HCT116 (cell line): ENCODE results near the gene LRRC3C. TPM values are rescaled to one million over a fixed set of nuclear protein-coding genes. Genes with fewer than 3 reads are reported as not detected.

ENCODE experiments used
- ATAC-seq: fragments of 200-7000 bp; cut with Tn5 transposase; 2 replicates; pipeline ENCODE4 v1.9.1; 2020; ENCODE audit warnings: mild to moderate bottlenecking, moderate library complexity
- BruUV-seq: library from RNA; stranded (reverse); fragments of 400-500 nt; replicated peaks from 2 replicates; lab custom pipeline; 2021; lab: Mats Ljungman, UMichigan
- CTCF ChIA-PET: fragments of 300-600 bp; sonication (Branson Sonifier 250); formaldehyde crosslinking; loops from one replicate; lab custom pipeline; 2021; ENCODE audit warnings: antibody characterized with exemption; lab: Charles Lee
- POLR2A ChIA-PET: fragments of 300-600, 350-600 bp; sonication (Branson Sonifier 250); formaldehyde crosslinking; loops from one replicate; lab custom pipeline; 2021; ENCODE audit warnings: antibody characterized with exemption; lab: Charles Lee
- RAD21 ChIA-PET, 2 experiments: fragments of 300-600 bp; sonication (Branson Sonifier 250); formaldehyde crosslinking; loops; one replicate each; lab custom pipeline; 2023; ENCODE audit warnings: low total read pairs in 2 of 2; ENCODE audit not compliant: uncharacterized antibody in 2 of 2, unreplicated experiment in 2 of 2, low non-redundant PET in 1 of 2; lab: Charles Lee
- DNase-seq: peaks from one replicate; pipeline ENCODE4 v3.0.0-alpha.2; 2010; ENCODE audit warnings: low read depth, low spot score
- H2AFZ ChIP-seq: fragments of 200-600 bp; shearing (Covaris generic), sonication (generic); 2 replicates; pipeline ENCODE4 v1.6.1; 2017; ENCODE audit warnings: low read depth, mixed run types, mixed read lengths, antibody characterized with exemption, low read length; ENCODE audit not compliant: poor library complexity, severe bottlenecking
- H3K27ac ChIP-seq: 2 replicates; pipeline ENCODE4 v1.5.1; 2012; ENCODE audit warnings: low read depth, low read length
- H3K27me3 ChIP-seq: fragments of 200-600 bp; sonication (generic); 2 replicates; pipeline ENCODE4 v1.6.1; 2016; ENCODE audit warnings: mixed run types, low read length, mixed read lengths; ENCODE audit not compliant: insufficient read depth
- H3K36me3 ChIP-seq, 2 experiments: fragments of 200-500 bp in 1 of 2; fragments of 200-600 bp in 1 of 2; sonication (Bioruptor generic) in 1 of 2; sonication (generic) in 1 of 2; 2 replicates each; pipeline versions ENCODE4 v1.5.1 to v1.6.1; 2014 to 2016; ENCODE audit warnings: low read length in 2 of 2, inconsistent platforms in 1 of 2, mixed read lengths in 1 of 2, mixed run types in 1 of 2; ENCODE audit not compliant: insufficient read depth in 2 of 2, control insufficient read depth in 1 of 2
- H3K4me1 ChIP-seq, 2 experiments: fragments of 200-600 bp in 1 of 2; sonication (generic) in 1 of 2; 2 replicates each; pipeline versions ENCODE4 v1.5.1 to v1.6.1; 2012 to 2017; ENCODE audit warnings: low read length in 2 of 2, inconsistent platforms in 1 of 2, mild to moderate bottlenecking in 1 of 2, mixed read lengths in 1 of 2, mixed run types in 1 of 2, moderate library complexity in 1 of 2; ENCODE audit not compliant: insufficient read depth in 2 of 2, control insufficient read depth in 1 of 2
- H3K4me2 ChIP-seq: fragments of 200-600 bp; sonication (generic); 2 replicates; pipeline ENCODE4 v1.6.1; 2017; ENCODE audit warnings: mixed run types, low read length, mixed read lengths
- H3K4me3 ChIP-seq, 2 experiments: fragments of 200-600 bp in 1 of 2; sonication (generic) in 1 of 2; replicated peaks in 1 of 2; 2 replicates each; pipeline ENCODE4 v1.5.1; 2011 to 2016; ENCODE audit warnings: low read length in 2 of 2, control low read depth in 1 of 2, low read depth in 1 of 2, mild to moderate bottlenecking in 1 of 2, mixed read lengths in 1 of 2, mixed run types in 1 of 2
- H3K79me2 ChIP-seq: fragments of 200-600 bp; sonication (generic); 2 replicates; pipeline ENCODE4 v1.6.1; 2017; ENCODE audit warnings: mild to moderate bottlenecking, mixed run types, low read length, moderate library complexity, mixed read lengths; ENCODE audit not compliant: insufficient read depth
- H3K9ac ChIP-seq: fragments of 200-600 bp; sonication (generic); 2 replicates; pipeline ENCODE4 v1.6.1; 2016; ENCODE audit warnings: low read length, mixed read lengths
- H3K9me2 ChIP-seq: fragments of 200-600 bp; sonication (generic), shearing (Covaris generic); 2 replicates; pipeline ENCODE4 v1.6.1; 2017; ENCODE audit warnings: mixed run types, mild to moderate bottlenecking, moderate library complexity; ENCODE audit not compliant: insufficient read depth
- H3K9me3 ChIP-seq, 2 experiments: fragments of 200-500 bp in 1 of 2; fragments of 200-600 bp in 1 of 2; sonication (Bioruptor generic) in 1 of 2; sonication (generic) in 1 of 2; 2 replicates each; pipeline ENCODE4 v1.6.1; 2014 to 2017; ENCODE audit warnings: low read length in 2 of 2, mixed read lengths in 2 of 2, inconsistent platforms in 1 of 2, low read depth in 1 of 2, mild to moderate bottlenecking in 1 of 2, mixed run types in 1 of 2, moderate library complexity in 1 of 2; ENCODE audit not compliant: control insufficient read depth in 1 of 2, insufficient read depth in 1 of 2
- H4K20me1 ChIP-seq: fragments of 200-600 bp; sonication (generic), shearing (Covaris generic); 2 replicates; pipeline ENCODE4 v1.6.1; 2017; ENCODE audit warnings: mixed run types, mild to moderate bottlenecking, moderate library complexity; ENCODE audit not compliant: insufficient read depth
- CBX3 ChIP-seq: IDR thresholded peaks from 2 replicates; pipeline ENCODE4 v1.6.1; 2012; ENCODE audit warnings: low read depth
- EGR1 ChIP-seq: IDR thresholded peaks from 2 replicates; pipeline ENCODE4 v1.6.1; 2012; ENCODE audit warnings: low read depth
- EZH2 ChIP-seq: fragments of 200-600 bp; sonication (generic); IDR thresholded peaks from 2 replicates; pipeline ENCODE4 v1.6.1; 2017; ENCODE audit warnings: antibody characterized with exemption, mixed run types
- FOSL1 ChIP-seq: IDR thresholded peaks from 2 replicates; pipeline ENCODE4 v1.6.1; 2012; ENCODE audit warnings: low read depth
- JUND ChIP-seq: IDR thresholded peaks from 2 replicates; pipeline ENCODE4 v1.6.1; 2012
- POLR2AphosphoS5 ChIP-seq: IDR thresholded peaks from 2 replicates; pipeline ENCODE4 v1.6.1; 2011; ENCODE audit warnings: mild to moderate bottlenecking, low read depth, low read length, moderate library complexity
- RAD21 ChIP-seq: IDR thresholded peaks from 2 replicates; pipeline ENCODE4 v1.6.1; 2012; ENCODE audit warnings: low read depth, mild to moderate bottlenecking
- TCF7L2 ChIP-seq: IDR thresholded peaks from 2 replicates; pipeline ENCODE4 v1.7.0; 2011; ENCODE audit warnings: borderline replicate concordance, inconsistent platforms; ENCODE audit not compliant: insufficient read depth, insufficient read length; ENCODE audit errors: extremely low read depth
- ZBTB33 ChIP-seq: IDR thresholded peaks from 2 replicates; pipeline ENCODE4 v1.6.1; 2011; ENCODE audit warnings: mild to moderate bottlenecking, low read length, moderate library complexity; ENCODE audit not compliant: insufficient replicate concordance; ENCODE audit errors: extremely low read depth
- ZNF274 ChIP-seq: fragments of 200-500 bp; sonication (Bioruptor generic); IDR thresholded peaks from 2 replicates; pipeline ENCODE4 v1.6.1; 2014; ENCODE audit warnings: mild to moderate bottlenecking, low read depth, low read length, inconsistent platforms
- intact Hi-C: fragments of 100-400 bp; cut with micrococcal nuclease; formaldehyde crosslinking; loops from 2 replicates; pipeline ENCODE4 v1.10.0; 2022
- total RNA-seq: library from RNA; stranded (reverse); gene quantifications from one replicate; pipeline ENCODE4 v1.2.1, GENCODE V29; 2021; ENCODE audit not compliant: unreplicated experiment
- TF ChIP-seq, protein P1 (sequence below), 3 experiments: fragments of 200-600 bp in 1 of 3; sonication (generic) in 1 of 3; IDR thresholded peaks in 2 of 3; conservative IDR thresholded peaks in 1 of 3; 2 replicates each; pipeline ENCODE4 v1.5.1; 2012 to 2017; ENCODE audit warnings: low read depth in 2 of 3, low read length in 2 of 3, antibody characterized with exemption in 1 of 3, borderline replicate concordance in 1 of 3, control low read depth in 1 of 3, mild to moderate bottlenecking in 1 of 3, mixed read lengths in 1 of 3, mixed run types in 1 of 3, moderate library complexity in 1 of 3; ENCODE audit not compliant: insufficient read depth in 1 of 3
- TF ChIP-seq, protein P2 (sequence below): IDR thresholded peaks from 2 replicates; pipeline ENCODE4 v1.6.1; 2012
- TF ChIP-seq, protein P3 (sequence below): IDR thresholded peaks from 2 replicates; pipeline ENCODE4 v1.6.1; 2012

Gene LRRC3C
- total RNA-seq, 1 experiment from 2014 or later: not detected

DNA sequence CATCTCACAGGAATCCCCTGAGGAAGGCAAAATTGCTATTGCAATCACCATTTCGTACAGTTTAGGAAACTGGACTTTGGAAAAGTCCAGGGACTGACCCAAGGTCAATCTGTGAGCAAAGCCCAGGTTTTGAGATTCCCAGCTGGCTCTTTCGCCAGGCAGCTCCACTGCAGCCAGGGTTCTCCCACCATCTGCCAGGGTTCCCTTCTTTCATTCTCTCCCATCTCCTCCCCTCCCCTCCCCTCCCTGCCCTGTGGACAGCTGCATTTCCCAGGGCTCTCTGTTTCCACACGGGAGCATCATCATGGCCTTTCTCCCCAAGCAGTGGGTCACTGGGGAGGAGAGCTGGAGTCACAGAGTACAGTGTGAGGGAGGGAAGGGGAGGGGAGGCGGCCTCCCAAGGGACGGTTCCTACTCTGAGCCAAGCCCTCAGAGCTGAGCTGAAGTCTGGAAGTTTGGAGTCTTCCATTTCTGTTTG, 23.4 kb downstream of the LRRC3C start:
- ATAC-seq: no peak
- H3K4me1 ChIP-seq: peaks cover 13 to 21% of the 10 kb centered on the region in 2 experiments
- no peak overlapping the region for H3K4me2 ChIP-seq
- H3K79me2 ChIP-seq: no peaks in the 10 kb centered on the region
- DNase-seq: no peak
- CTCF ChIA-PET: no interaction called here
- H3K4me3 ChIP-seq: no peak overlapping the region
- no peaks in the 10 kb centered on the region for H3K9me2 ChIP-seq
- POLR2A ChIA-PET: no interaction called here
- no peak overlapping the region for H3K9ac ChIP-seq
- no TSS peak for BruUV-seq
- no peak overlapping the region for H3K27ac ChIP-seq
- RAD21 ChIA-PET: no interaction called here
- intact Hi-C loops: loop anchor here (10.0 kb wide), 1 partner anchor 216 kb away; the partner anchor contains the start of genes GRB7 and MIEN1
- no peaks in the 10 kb centered on the region for H3K36me3 ChIP-seq
- no peaks in the 10 kb centered on the region for H4K20me1 ChIP-seq
- H2AFZ ChIP-seq: no peak overlapping the region
- no peak for TF ChIP-seq POLR2AphosphoS5
- TF ChIP-seq CBX3: no peak
- no peak for TF ChIP-seq FOSL1
- no peak for TF ChIP-seq EZH2
- TF ChIP-seq EGR1: no peak
- TF ChIP-seq, all 23 proteins: peak for 0
- Histone ChIP-seq H3K9me3 (no peaks in the 10 kb centered on the region), H3K27me3 (no peaks in the 10 kb centered on the region)

- DNase-seq (no peak), ATAC-seq (no peak; the same call in 1 of the 2 replicates)
- H3K9me3 ChIP-seq: no peaks in the 10 kb centered on the region
- H4K20me1 ChIP-seq: no peaks in the 10 kb centered on the region
- peak overlapping the region; percentile 89 for H3K4me2 ChIP-seq
- H2AFZ ChIP-seq: no peak overlapping the region
- ChIA-PET CTCF (interaction anchor here (0.6 kb wide), 2 partner anchors 318 to 345 kb away, joined by 3 to 4 read pairs; no protein-coding TSS in a partner anchor), RAD21 (interaction anchor here in 1 of 2 experiments (0.6 to 0.7 kb wide), 2 partner anchors 188 to 330 kb away, joined by 3 to 5 read pairs; partner anchors contain the start of gene CASC3), POLR2A (no interaction called here)
- no peaks in the 10 kb centered on the region for H3K79me2 ChIP-seq
- H3K4me3 ChIP-seq: peak overlapping the region; percentile 36 to 55
- H3K36me3 ChIP-seq: no peaks in the 10 kb centered on the region
- intact Hi-C loops: loop anchor here (10.0 kb wide), 1 partner anchor 217 kb away; the partner anchor contains the start of genes GRB7 and MIEN1
- no peaks in the 10 kb centered on the region for H3K9me2 ChIP-seq
- no TSS peak for BruUV-seq
- H3K9ac ChIP-seq: peak overlapping the region; percentile 49
- H3K4me1 ChIP-seq: peaks cover 13 to 21% of the 10 kb centered on the region in 2 experiments
- peak overlapping the region; percentile 48; the same call in 1 of the 2 replicates for H3K27ac ChIP-seq
- no peaks in the 10 kb centered on the region for H3K27me3 ChIP-seq
- no peak for TF ChIP-seq FOSL1
- TF ChIP-seq JUND: no peak
- no peak for TF ChIP-seq ZBTB33
- no peak for TF ChIP-seq ZNF274
- TF ChIP-seq EZH2: no peak
- TF ChIP-seq RAD21: no peak
- no peak for TF ChIP-seq POLR2AphosphoS5
- TF ChIP-seq, protein P1, sequence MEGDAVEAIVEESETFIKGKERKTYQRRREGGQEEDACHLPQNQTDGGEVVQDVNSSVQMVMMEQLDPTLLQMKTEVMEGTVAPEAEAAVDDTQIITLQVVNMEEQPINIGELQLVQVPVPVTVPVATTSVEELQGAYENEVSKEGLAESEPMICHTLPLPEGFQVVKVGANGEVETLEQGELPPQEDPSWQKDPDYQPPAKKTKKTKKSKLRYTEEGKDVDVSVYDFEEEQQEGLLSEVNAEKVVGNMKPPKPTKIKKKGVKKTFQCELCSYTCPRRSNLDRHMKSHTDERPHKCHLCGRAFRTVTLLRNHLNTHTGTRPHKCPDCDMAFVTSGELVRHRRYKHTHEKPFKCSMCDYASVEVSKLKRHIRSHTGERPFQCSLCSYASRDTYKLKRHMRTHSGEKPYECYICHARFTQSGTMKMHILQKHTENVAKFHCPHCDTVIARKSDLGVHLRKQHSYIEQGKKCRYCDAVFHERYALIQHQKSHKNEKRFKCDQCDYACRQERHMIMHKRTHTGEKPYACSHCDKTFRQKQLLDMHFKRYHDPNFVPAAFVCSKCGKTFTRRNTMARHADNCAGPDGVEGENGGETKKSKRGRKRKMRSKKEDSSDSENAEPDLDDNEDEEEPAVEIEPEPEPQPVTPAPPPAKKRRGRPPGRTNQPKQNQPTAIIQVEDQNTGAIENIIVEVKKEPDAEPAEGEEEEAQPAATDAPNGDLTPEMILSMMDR (IDR thresholded peaks at IDR 0.05 in 2 of 3, conservative IDR thresholded peaks at IDR 0.05 in 1 of 3; ENCODE audit: borderline replicate concordance in 1 of 3, insufficient read depth in 1 of 3, low read depth in 2 of 3, low read length in 2 of 3): no peak
- TF ChIP-seq, protein P2, sequence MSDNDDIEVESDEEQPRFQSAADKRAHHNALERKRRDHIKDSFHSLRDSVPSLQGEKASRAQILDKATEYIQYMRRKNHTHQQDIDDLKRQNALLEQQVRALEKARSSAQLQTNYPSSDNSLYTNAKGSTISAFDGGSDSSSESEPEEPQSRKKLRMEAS: no peak
- TF ChIP-seq, protein P3, sequence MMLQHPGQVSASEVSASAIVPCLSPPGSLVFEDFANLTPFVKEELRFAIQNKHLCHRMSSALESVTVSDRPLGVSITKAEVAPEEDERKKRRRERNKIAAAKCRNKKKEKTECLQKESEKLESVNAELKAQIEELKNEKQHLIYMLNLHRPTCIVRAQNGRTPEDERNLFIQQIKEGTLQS: no peak
- no peak for TF ChIP-seq TCF7L2
These were observed 24.6 kb downstream of the LRRC3C start for GRCh38 chr17:39951924-39952679.
